K562 (cell line): ENCODE measurements around the gene ANKS1A. TPM values are rescaled to one million over a fixed set of nuclear protein-coding genes. Genes with fewer than 3 reads are reported as not detected.

Experiments
- ATAC-seq: fragments of 200-7000 bp; cut with Tn5 transposase; 3 replicates; pipeline ENCODE4 v1.9.1; 2020; ENCODE audit warnings: moderate library complexity
- BruUV-seq: library from RNA; stranded (reverse); fragments of 400-500 nt; replicated peaks from 2 replicates; lab custom pipeline; 2021; lab: Mats Ljungman, UMichigan
- CTCF ChIA-PET: fragments of 300-600 bp; formaldehyde crosslinking; extraction: SDS; loops from one replicate; lab custom pipeline; 2021; ENCODE audit warnings: low intra/inter-chr PET ratio; lab: Yijun Ruan, JAX
- POLR2A ChIA-PET: fragments of 300-600, 350-650 bp; sonication (Branson Sonifier 250); formaldehyde crosslinking; extraction: SDS; loops from one replicate; lab custom pipeline; 2021; ENCODE audit warnings: antibody characterized with exemption, inconsistent platforms; lab: Yijun Ruan, JAX
- DNase-seq, 4 experiments: peaks; one replicate each; pipeline versions ENCODE4 v3.0.0 to v3.0.0-alpha.2; 2011 to 2018; ENCODE audit warnings: low spot score in 3 of 4, mixed read lengths in 3 of 4; ENCODE audit errors: extremely low read depth in 1 of 4
- FAIRE-seq: peaks from 2 replicates; lab custom pipeline; 2011; peaks lifted over from hg19 to GRCh38; lab: Jason Lieb, UNC
- H2AFZ ChIP-seq: 2 replicates; pipeline ENCODE4 v1.6.0; 2011; ENCODE audit warnings: low read depth, low read length, control low read depth, inconsistent platforms
- H3K27ac ChIP-seq: fragments of 200-600 bp; 3 replicates; pipeline ENCODE4 v1.8.0; 2011; ENCODE audit warnings: low read depth, mild to moderate bottlenecking, control low read depth, inconsistent platforms, low read length, moderate library complexity, mixed read lengths; ENCODE audit errors: extremely low read depth
- H3K27me3 ChIP-seq, 2 experiments: fragments of 300-600 bp in 1 of 2; 2 replicates in 1 of 2; 3 replicates in 1 of 2; pipeline versions ENCODE4 v1.6.0 to v1.8.0; 2011; ENCODE audit warnings: inconsistent platforms in 2 of 2, low read length in 2 of 2, mild to moderate bottlenecking in 1 of 2, mixed read lengths in 1 of 2, moderate library complexity in 1 of 2; ENCODE audit not compliant: control insufficient read depth in 2 of 2, insufficient read depth in 2 of 2
- H3K36me3 ChIP-seq: fragments of 300-600 bp; 3 replicates; pipeline ENCODE4 v1.8.0; 2011; ENCODE audit warnings: mild to moderate bottlenecking, low read length, inconsistent platforms; ENCODE audit not compliant: control insufficient read depth, insufficient read depth
- H3K4me1 ChIP-seq, 2 experiments: fragments of 200-600 bp in 1 of 2; replicated peaks in 1 of 2; 2 replicates in 1 of 2; 3 replicates in 1 of 2; pipeline versions ENCODE4 v1.5.1 to v1.8.0; 2011; ENCODE audit warnings: inconsistent platforms in 2 of 2, low read length in 2 of 2, mild to moderate bottlenecking in 1 of 2, mixed read lengths in 1 of 2, moderate library complexity in 1 of 2; ENCODE audit not compliant: control insufficient read depth in 2 of 2, insufficient read depth in 2 of 2
- H3K4me2 ChIP-seq: 2 replicates; pipeline ENCODE4 v1.6.1; 2011; ENCODE audit warnings: low read length, control low read depth, inconsistent platforms, mixed read lengths; ENCODE audit not compliant: insufficient read depth
- H3K4me3 ChIP-seq: fragments of 200-600 bp; sonication (generic), shearing (Covaris generic); 2 replicates; pipeline ENCODE4 v1.5.1; 2016; ENCODE audit warnings: control low read depth, inconsistent platforms
- H3K79me2 ChIP-seq: fragments of 200-600 bp; 3 replicates; pipeline ENCODE4 v1.8.0; 2011; ENCODE audit warnings: low read length, inconsistent platforms; ENCODE audit not compliant: control insufficient read depth, insufficient read depth
- H3K9ac ChIP-seq, 2 experiments: 2 replicates each; pipeline versions ENCODE4 v1.6.0 to v1.6.1; 2011; ENCODE audit warnings: low read depth in 2 of 2, low read length in 2 of 2, control low read depth in 1 of 2, inconsistent platforms in 1 of 2, mild to moderate bottlenecking in 1 of 2, mixed read lengths in 1 of 2; ENCODE audit not compliant: insufficient read depth in 1 of 2
- H3K9me1 ChIP-seq: one replicate; pipeline ENCODE4 v1.6.0; 2011; ENCODE audit warnings: inconsistent platforms, mild to moderate bottlenecking, low read length, moderate library complexity; ENCODE audit not compliant: control insufficient read depth, insufficient read depth
- H3K9me3 ChIP-seq: replicated peaks from 2 replicates; pipeline ENCODE4 v1.5.1; 2011; ENCODE audit warnings: low read depth, low read length, inconsistent platforms; ENCODE audit not compliant: control insufficient read depth, insufficient read depth
- H4K20me1 ChIP-seq: replicated peaks from 2 replicates; pipeline ENCODE4 v1.6.1; 2011; ENCODE audit warnings: low read length, inconsistent platforms, mixed read lengths; ENCODE audit not compliant: control insufficient read depth, insufficient read depth
- BMI1 ChIP-seq: fragments of 150-350 bp; IDR thresholded peaks from 2 replicates; pipeline ENCODE4 v1.6.1; 2014; ENCODE audit warnings: low read length
- CTCFL ChIP-seq: IDR thresholded peaks from 2 replicates; pipeline ENCODE4 v1.6.1; 2011; ENCODE audit warnings: borderline replicate concordance, low read depth, mild to moderate bottlenecking, moderate library complexity, low read length; ENCODE audit not compliant: insufficient read depth, poor library complexity, severe bottlenecking
- ETV6 ChIP-seq, 3 experiments: fragments of 150-350 bp in 1 of 3; sonication (generic) in 1 of 3; formaldehyde crosslinking in 1 of 3; IDR thresholded peaks; 2 replicates each; pipeline versions ENCODE4 v1.6.1 to v1.8.0; 2014 to 2022; ENCODE audit warnings: borderline replicate concordance in 2 of 3, low read depth in 2 of 3, antibody characterized with exemption in 1 of 3, low read length in 1 of 3, mild to moderate bottlenecking in 1 of 3, missing genetic modification reagents in 1 of 3
- HNRNPK ChIP-seq: fragments of 200-400 bp; formaldehyde crosslinking; IDR thresholded peaks from one replicate; pipeline ENCODE4 v1.6.1; 2018; ENCODE audit warnings: mild to moderate bottlenecking, low read depth, low read length; ENCODE audit not compliant: poor library complexity, severe bottlenecking
- MYNN ChIP-seq, 2 experiments: sonication (generic); formaldehyde crosslinking in 1 of 2; IDR thresholded peaks; 2 replicates each; pipeline versions ENCODE4 v1.5.0 to v1.6.1; 2016 to 2020; ENCODE audit warnings: antibody characterized with exemption in 1 of 2, missing genetic modification reagents in 1 of 2
- PCBP1 ChIP-seq: fragments of 200-400 bp; formaldehyde crosslinking; IDR thresholded peaks from 2 replicates; pipeline ENCODE4 v1.6.1; 2018; ENCODE audit warnings: mild to moderate bottlenecking, low read depth, low read length; ENCODE audit not compliant: poor library complexity, severe bottlenecking
- POU5F1 ChIP-seq: fragments of 150-350 bp; IDR thresholded peaks from 2 replicates; pipeline ENCODE4 v1.6.1; 2014; ENCODE audit warnings: borderline replicate concordance, low read length, low read depth, mild to moderate bottlenecking; ENCODE audit not compliant: partially characterized antibody
- RAD21 ChIP-seq, 2 experiments: fragments of 250-450 bp in 1 of 2; fragments of 450-650 bp in 1 of 2; sonication (Bioruptor Pico) in 1 of 2; formaldehyde crosslinking in 1 of 2; IDR thresholded peaks in 1 of 2; conservative IDR thresholded peaks in 1 of 2; 2 replicates each; pipeline versions ENCODE4 v1.4.0 to v1.8.0; 2020 to 2022; ENCODE audit warnings: mild to moderate bottlenecking in 2 of 2, moderate library complexity in 1 of 2
- STAT5A ChIP-seq: IDR thresholded peaks from 2 replicates; pipeline ENCODE4 v1.6.1; 2012; ENCODE audit warnings: low read length, inconsistent platforms, borderline replicate concordance
- ZMIZ1 ChIP-seq, 2 experiments: fragments of 150-350 bp in 1 of 2; IDR thresholded peaks; 2 replicates each; pipeline ENCODE4 v1.6.1; 2012 to 2016; ENCODE audit warnings: low read depth in 2 of 2, low read length in 2 of 2, mild to moderate bottlenecking in 1 of 2, moderate library complexity in 1 of 2
- ZNF3 ChIP-seq: fragments of 250-450 bp; sonication (Bioruptor Pico); IDR thresholded peaks from 2 replicates; pipeline ENCODE4 v1.5.0; 2021; ENCODE audit warnings: mild to moderate bottlenecking, moderate library complexity
- ZNF507 ChIP-seq: conservative IDR thresholded peaks from 2 replicates; pipeline ENCODE4 v1.6.1; 2017; ENCODE audit warnings: missing genetic modification characterization, missing compliant biosample characterization
- WGBS: fragments of 100-300 bp; shearing (Covaris generic); methylation state at CpG from one replicate; pipeline ENCODE4 v1.1.6; 2016; ENCODE audit warnings: low coverage, mixed read lengths; ENCODE audit not compliant: insufficient coverage; ENCODE audit errors: missing lambda C conversion rate; 5-methylcytosine and 5-hydroxymethylcytosine counted together
- in situ Hi-C: fragments of 300-500 bp; cut with MboI; formaldehyde crosslinking; loops from 4 replicates; pipeline ENCODE4 v1.15.0; 2018; ENCODE audit warnings: inconsistent platforms, mixed read lengths
- intact Hi-C: fragments of 100-400 bp; cut with micrococcal nuclease; formaldehyde crosslinking; loops from 2 replicates; pipeline ENCODE4 v1.14.2; 2022
- polyA plus RNA-seq, 8 experiments: library from polyadenylated mRNA; depleted of rRNA in 4 of 8; stranded (reverse) in 5 of 8; unstranded in 3 of 8; fragments of >200 nt; fragmentation: Nextera tagmentation in 2 of 8; fragmentation: Illumina TruSeq in 1 of 8; extraction: Ambion mirVana in 2 of 8; extraction: Trizol in 1 of 8; gene quantifications; 2 replicates each; pipeline versions ENCODE4 v1.2.1 to v1.2.3, GENCODE V29; 2011 to 2014; ENCODE audit warnings: inconsistent platforms in 1 of 8, missing spikeins in 1 of 8
- total RNA-seq, 7 experiments: library from RNA; depleted of rRNA in 6 of 7; stranded (reverse); fragments of >200 nt in 6 of 7; fragmentation: Illumina TruSeq in 2 of 7; extraction: Trizol in 2 of 7; gene quantifications; 2 replicates each; pipeline versions ENCODE4 v1.2.1 to v1.2.3, GENCODE V29; 2011 to 2021; ENCODE audit warnings: low replicate concordance in 1 of 7

ANKS1A gene
- total and polyA plus RNA-seq, 9 of the 15 experiments (the other 6 are each of a cell fraction or from before 2014, with no cell fraction given) = 1.1 to 13.8 (median 5.3) TPM

GRCh38 chr6:34973547-34974248, 84.6 kb downstream of the ANKS1A start:
- CTCF ChIA-PET = no interaction called here
- in situ Hi-C loops = no loop called here
- no peak for TF ChIP-seq POU5F1
- no peak for TF ChIP-seq ZNF3 (CRISPR knock-in tag)
- TF ChIP-seq STAT5A = no peak
- peak; percentile 94 for TF ChIP-seq HNRNPK
- peak in 1 of 2 experiments; percentile 48; a peak in 2 of 4 replicates for TF ChIP-seq RAD21 (CRISPR knock-in tag; conservative IDR thresholded peaks at IDR 0.05 in 1 of 2, IDR thresholded peaks at IDR 0.05 in 1 of 2)
- TF ChIP-seq ZNF507 (tag) = no peak
- TF ChIP-seq PCBP1 = peak; percentile 99
- no peak for TF ChIP-seq MYNN (IDR thresholded peaks at IDR 0.05)
- no peak for TF ChIP-seq MYNN (CRISPR knock-in tag; IDR thresholded peaks at IDR 0.05)
- TF ChIP-seq ETV6 (IDR thresholded peaks at IDR 0.05; ENCODE audit: borderline replicate concordance in 1 of 2, low read depth in 2 of 2, low read length in 1 of 2) = peak; percentile 65 to 71; a peak in 3 of 4 replicates
- no peak for TF ChIP-seq ETV6 (CRISPR knock-in tag; IDR thresholded peaks at IDR 0.05; ENCODE audit: borderline replicate concordance)
- TF ChIP-seq CTCFL = no peak
- TF ChIP-seq ZMIZ1 (IDR thresholded peaks at IDR 0.05; ENCODE audit: low read depth in 2 of 2, low read length in 2 of 2) = no peak
- no peak for TF ChIP-seq BMI1

More at GRCh38 chr6:34973547-34974248, 84.6 kb downstream of the ANKS1A start:
- intact Hi-C loops = no loop called here
- H3K9me3 ChIP-seq = no peaks in the 10 kb centered on the region
- no peaks in the 10 kb centered on the region for H3K79me2 ChIP-seq
- POLR2A ChIA-PET = interaction anchor here (0.6 to 1.5 kb wide), 4 partner anchors 14 to 855 kb away, joined by 3 to 4 read pairs (median 4); no protein-coding TSS in a partner anchor
- H3K4me2 ChIP-seq = no peak overlapping the region
- DNase-seq = peak; percentile 22 to 37 (median 30)
- H3K4me1 ChIP-seq = peaks cover 7 to 8% of the 10 kb centered on the region in 2 experiments; a peak in 4 of 5 replicates
- 4% methylated on average over 2 of the region's 2 CpGs for WGBS
- no peaks in the 10 kb centered on the region for H4K20me1 ChIP-seq
- peak; percentile 60; the same call in 1 of the 3 replicates for ATAC-seq
- no peaks in the 10 kb centered on the region for H3K9me1 ChIP-seq
- H3K9ac ChIP-seq = no peak overlapping the region
- FAIRE-seq = no peak
- H3K4me3 ChIP-seq = no peak overlapping the region
- H3K36me3 ChIP-seq = peaks cover 12% of the 10 kb centered on the region; the same call in 2 of the 3 replicates
- no TSS peak for BruUV-seq
- H2AFZ ChIP-seq = no peak overlapping the region
- H3K27ac ChIP-seq = no peak overlapping the region
- no peaks in the 10 kb centered on the region for H3K27me3 ChIP-seq
